Raji (cell line): Measurements from ENCODE around the gene FAT4.

Experiments
- POLR2A ChIP-seq: IDR thresholded peaks from 2 replicates; pipeline ENCODE4 v1.6.1; 2011; ENCODE audit warnings: low read depth, low read length, control low read depth; ENCODE audit not compliant: insufficient read depth

FAT4 gene, protein sequence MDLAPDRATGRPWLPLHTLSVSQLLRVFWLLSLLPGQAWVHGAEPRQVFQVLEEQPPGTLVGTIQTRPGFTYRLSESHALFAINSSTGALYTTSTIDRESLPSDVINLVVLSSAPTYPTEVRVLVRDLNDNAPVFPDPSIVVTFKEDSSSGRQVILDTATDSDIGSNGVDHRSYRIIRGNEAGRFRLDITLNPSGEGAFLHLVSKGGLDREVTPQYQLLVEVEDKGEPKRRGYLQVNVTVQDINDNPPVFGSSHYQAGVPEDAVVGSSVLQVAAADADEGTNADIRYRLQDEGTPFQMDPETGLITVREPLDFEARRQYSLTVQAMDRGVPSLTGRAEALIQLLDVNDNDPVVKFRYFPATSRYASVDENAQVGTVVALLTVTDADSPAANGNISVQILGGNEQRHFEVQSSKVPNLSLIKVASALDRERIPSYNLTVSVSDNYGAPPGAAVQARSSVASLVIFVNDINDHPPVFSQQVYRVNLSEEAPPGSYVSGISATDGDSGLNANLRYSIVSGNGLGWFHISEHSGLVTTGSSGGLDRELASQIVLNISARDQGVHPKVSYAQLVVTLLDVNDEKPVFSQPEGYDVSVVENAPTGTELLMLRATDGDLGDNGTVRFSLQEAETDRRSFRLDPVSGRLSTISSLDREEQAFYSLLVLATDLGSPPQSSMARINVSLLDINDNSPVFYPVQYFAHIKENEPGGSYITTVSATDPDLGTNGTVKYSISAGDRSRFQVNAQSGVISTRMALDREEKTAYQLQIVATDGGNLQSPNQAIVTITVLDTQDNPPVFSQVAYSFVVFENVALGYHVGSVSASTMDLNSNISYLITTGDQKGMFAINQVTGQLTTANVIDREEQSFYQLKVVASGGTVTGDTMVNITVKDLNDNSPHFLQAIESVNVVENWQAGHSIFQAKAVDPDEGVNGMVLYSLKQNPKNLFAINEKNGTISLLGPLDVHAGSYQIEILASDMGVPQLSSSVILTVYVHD (N-terminal part only)

DNA sequence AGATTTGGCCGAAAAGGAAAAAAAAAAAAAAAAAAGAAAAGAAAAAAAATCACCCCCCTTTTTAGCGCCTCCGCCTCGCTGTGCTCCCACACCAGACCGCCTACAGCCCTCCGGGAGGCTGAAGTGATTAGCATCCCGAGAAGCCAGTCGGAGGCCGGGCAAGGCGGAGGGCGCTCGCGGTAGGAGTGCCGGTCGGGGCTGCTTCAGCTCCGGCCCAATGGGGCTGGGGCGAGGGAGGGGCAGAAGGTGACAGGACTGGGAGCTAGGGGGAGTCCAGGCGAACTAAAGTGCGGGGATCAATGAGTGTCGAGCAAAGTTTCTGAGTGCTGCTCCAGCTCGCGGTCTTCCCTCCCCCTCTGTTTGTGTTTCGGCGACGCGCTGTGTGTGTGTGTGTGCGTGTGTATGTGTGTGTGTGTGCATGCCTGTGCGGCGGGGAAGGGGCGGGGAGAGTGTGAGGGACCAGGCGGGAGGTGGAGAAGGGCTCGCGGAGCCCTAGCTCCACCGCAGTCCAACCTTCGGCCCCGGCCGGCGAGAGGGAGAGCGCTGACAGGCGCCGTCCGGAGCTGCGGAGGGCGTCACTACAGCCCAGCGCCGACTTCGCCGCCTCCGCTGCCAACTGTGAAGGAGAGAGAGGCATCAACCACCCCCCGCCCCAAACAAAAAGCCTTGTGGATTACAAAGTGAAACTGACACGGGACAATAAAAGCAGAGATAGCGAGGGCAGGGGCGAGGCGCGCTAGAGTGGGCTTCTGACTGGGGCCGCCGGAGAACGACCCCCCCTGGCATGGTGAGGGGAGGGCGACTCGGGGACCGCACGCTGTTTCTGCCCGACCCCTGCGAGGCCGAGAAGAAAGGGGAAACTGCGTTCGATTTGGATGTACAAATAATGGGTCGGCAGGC lies at the start of gene FAT4:
FAT4 (plus strand) TSS at position 280 of the 900 bp plus-strand sequence. CDS start 1,457 bp downstream, outside the sequence.
- TF ChIP-seq POLR2A = no peak

DNA sequence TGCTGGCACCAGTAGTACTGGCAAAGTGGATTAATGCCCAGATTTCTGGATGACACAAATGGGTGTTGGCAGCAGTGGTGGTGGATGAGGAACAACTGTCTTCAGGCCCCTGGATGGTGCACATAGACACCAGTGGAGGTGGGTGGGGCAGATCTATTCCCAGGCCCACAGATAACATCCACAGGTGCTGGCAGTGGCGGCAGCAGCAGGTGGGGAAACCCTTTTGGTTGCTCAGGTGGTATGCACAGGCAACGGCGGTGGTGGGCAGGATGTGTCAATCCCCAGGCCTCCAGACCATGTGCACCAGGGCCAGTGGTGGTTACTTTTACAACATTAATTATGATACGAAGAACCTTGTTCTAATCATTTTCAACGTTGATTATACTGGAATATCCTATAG lies 48.9 kb upstream of the FAT4 start:
- no peak for TF ChIP-seq POLR2A

DNA sequence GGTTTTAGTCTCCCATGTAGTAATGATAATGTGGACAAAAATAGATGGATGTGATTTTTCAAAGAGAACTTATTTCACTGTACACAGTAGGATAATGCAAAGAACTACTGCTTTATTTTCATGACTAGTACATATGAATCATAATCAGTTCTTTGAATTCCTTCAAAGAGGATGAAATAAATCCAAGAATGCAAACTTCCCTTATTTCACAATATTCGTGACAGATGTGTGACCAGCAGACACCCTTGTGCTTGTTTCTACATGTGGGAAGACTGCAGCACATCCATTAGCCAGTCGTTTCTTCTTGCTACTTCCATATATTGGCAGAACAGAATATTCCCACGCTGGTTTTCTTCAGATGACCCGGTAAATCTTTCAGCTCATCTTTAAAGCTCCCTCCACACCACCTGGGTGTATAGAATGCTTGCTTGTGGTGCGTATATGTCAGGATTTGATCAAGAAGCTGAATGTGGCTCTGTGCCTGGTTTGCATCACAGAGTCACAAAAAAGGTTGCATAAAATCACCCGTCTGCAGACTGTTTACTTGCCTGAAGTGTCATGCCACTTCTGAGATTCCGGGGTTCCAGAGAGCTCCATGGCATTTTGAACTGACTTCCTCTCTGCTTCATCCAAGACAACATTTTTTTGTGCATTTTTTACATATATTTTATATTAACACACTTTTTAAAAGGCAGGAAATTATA lies 47.7 kb upstream of the FAT4 start:
- no peak for TF ChIP-seq POLR2A

DNA sequence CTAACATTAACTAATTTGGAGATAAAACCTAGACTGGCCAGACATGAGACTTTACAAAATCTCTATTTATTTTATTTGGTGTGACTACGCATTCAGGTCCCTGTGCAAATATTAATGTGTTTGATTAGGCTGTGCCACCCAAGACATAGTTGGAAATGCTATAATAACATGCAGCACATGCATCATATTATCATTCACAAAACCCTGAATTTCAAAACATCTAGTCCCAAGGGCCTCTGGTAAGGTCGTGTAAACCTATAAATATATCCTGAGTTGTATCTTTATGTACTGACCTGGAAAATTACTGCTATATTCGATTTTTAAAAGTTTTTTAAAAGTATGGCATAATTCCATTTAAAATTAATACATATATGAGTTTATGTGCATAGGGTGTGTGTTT lies 47.1 kb upstream of the FAT4 start:
- no peak for TF ChIP-seq POLR2A

DNA sequence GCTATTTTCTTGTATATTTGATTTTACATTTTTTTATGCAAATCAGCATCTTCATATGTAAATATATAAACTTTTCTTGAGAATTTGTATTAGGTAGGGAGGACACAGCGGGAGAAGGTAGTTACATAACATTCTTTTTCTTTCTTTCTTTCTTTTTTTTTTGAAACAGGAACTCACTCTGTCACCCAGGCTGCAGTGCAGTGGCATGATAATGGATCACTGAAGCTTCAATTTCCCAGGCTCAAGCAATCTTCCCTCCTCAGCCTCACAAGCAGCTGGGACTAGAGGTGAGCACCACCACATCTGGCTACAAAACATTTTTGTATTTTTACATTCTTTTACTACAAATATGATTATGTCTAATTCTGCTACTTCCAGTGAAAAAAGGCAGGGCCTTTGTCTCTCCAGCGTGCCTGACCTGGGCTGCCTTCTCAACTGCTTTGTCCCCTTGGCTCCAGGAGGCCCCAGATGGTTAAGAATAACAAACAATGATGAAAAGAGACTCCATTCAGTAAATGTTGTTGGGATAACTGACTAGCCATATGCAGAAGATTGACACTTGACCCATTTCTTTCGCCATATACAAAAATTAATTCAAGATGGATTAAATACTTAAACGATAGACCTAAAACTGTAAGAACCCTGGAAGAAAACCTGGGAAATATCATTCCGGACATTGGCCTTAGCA lies 46.5 kb upstream of the FAT4 start:
- TF ChIP-seq POLR2A = no peak

DNA sequence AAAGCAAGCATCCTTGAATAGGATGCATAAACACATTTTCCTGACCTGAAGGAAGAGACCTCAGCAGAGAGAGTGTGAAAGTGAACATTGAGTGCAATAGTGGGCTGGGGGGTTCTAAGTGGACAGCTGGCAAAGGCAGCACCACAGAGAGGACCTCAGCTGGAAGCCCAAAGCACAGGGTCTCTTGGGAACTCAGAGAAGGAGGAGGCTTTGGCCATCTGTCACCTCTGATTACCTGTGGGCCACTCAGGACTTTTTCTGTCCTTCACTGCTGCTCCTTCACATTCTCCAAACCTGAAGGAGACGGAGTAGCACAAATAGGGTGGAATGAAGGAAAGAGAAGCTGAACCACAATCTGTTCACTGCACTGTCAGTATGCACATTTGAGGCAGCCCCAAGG lies 37.9 kb upstream of the FAT4 start:
- TF ChIP-seq POLR2A = no peak

DNA sequence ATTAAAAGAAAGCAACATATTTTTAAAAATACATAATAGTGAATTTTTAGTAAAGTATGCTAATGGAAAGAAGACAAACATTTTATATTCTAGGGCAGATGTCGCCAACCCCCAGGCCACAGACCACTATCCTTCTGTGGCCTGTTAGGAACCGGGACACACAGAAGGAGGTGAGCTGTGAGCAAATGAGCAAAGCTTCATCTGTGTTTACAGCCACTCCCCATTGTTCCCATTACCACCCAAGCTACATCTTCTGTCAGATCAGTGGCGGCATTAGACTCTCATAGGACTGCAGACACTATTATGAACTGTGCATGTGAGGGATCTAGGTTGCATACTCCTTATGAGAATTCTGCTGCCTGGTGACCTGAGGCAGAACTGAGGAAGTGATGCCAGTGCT lies 37.0 kb upstream of the FAT4 start:
- no peak for TF ChIP-seq POLR2A

DNA sequence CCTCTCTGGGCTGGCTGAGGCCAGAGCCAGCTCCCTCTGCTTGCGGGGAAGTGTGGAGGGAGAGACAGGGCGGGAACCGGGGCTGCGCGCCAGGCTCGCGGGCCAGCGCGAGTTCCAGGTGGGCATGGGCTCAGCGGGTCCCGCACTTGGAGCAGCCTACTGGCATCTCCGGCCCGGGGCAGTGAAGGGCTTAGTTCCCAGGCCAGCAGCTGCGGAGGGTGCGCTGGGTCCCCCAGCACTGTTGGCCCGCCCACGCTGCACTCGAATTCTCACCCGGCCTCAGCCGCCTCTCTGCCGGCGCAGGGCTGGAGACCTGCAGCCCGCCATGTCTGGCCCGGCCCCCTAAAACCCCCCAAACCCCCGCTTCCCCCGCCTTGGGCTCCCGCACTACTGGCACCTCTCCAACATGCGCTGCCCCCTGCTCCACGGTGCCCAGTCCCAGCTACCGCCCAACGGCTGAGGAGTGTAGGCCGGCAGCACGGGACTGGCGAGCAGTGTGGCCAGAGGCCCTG lies 33.8 kb upstream of the FAT4 start:
- no peak for TF ChIP-seq POLR2A

DNA sequence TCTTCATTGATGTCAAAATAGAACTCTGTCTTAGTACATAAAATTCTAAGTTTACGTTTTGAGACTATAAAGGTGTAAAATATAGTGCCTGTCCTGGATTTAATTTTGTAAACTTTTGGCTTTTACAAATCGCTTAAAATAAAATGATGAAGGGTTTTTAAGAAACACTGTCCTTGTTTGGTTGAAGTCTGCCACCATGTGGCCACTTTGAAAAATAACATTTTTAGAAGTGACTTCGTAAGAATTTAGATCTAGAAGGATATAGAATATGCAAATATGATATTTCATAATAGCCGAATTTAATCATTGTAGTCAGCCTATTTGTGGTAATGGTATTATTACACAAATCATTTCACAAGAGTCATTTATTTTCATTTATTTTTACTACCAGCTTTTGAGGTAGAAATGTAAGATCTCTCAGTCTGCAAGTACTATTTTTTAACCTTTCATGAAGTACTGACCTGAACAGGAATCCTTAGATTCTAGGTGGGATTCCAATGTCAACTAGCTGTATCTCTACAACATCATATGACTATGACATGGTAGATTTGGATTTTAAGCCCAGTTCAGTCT lies 31.0 kb upstream of the FAT4 start:
- no peak for TF ChIP-seq POLR2A

DNA sequence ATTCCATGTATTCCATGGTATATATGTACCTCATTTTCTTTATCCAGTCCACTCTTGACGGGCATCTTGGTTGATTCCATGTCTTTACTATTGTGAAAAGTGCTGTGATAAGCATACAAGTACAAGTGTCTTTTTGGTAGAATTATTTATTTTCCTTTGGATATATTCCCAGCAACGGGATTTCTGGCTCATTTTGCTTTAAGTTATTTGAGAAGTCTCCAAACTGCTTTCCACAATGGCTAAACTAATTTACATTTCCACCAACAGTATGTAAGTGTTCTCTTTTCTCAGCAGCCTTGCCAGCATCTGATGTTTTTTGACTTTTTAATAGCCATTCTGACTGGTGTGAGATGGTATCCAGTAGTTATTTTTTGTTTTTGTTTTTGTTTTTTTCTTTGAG lies 17.6 kb upstream of the FAT4 start:
- TF ChIP-seq POLR2A = no peak

DNA sequence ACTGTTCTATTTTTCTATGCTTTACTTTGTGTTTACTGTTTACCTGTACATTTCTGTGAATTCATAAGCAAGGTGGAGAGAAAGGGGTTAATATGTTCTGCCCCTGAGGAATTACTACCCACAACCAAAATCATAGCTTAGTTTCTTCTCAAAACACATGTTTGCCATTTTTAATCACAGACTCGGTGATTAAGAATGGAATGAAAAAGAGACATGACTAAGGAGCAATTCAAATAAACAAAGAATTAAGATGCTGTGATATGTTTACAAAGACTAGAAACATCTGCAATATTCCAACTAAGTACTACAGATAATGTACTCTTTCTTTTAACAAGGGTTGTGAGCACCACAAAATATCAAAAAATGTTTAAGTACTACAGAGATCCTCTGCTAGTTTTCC lies 11.7 kb upstream of the FAT4 start:
- no peak for TF ChIP-seq POLR2A

DNA sequence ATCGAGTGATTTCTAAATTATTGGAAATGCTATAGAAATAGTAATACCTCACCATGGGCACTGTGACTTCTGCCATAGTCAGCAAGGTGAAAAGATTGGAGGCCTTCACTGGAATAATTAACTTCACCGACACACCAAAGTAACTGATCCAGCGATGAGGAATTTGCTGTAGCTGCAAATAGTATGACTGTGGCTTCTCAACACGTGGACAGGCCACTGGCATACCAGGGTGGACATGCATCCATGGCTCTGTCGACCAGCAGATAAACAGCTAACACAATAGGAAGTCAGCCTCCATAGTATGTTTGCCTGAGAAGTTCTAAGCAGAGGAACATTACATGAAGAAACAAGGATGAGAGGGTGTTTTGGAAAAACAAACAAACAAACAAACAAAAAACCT lies 10.9 kb upstream of the FAT4 start:
- TF ChIP-seq POLR2A = no peak

DNA sequence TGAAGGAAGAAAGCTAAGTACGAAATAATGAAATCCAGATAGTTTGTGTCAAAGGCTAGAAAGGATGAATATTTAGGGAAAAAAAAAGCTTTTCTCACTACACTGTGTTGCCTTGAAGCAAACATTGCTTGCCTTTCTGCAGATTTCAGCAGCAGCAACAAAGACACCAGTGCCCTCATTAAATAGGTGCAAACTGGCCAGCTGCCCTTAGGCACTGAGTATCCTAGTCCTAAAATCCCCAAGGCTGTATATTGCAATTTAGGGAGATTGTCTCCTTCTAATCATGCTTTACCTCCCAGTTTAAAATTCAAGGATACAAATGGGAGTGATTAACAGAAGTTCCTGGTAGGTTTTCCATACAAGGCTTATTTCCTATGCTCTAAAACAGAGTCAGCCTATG lies 8.6 kb upstream of the FAT4 start:
- no peak for TF ChIP-seq POLR2A
